SK-N-SH treated with all-trans-retinoic acid at 6 μM for 48 hours (cell line): ENCODE measurements around the gene SLC22A1.

Experiments used
- ATAC-seq: fragments of 200-7000 bp; cut with Tn5 transposase; 3 replicates; pipeline ENCODE4 v1.9.1; 2020; ENCODE audit warnings: mild to moderate bottlenecking, moderate library complexity
- ARNTL ChIP-seq: fragments of 450-650 bp; formaldehyde crosslinking; IDR thresholded peaks from 2 replicates; pipeline ENCODE4 v1.5.0; 2020; ENCODE audit warnings: low read depth, mild to moderate bottlenecking, moderate library complexity, borderline replicate concordance
- BACH2 ChIP-seq: fragments of 250-450 bp; sonication (Bioruptor Pico); IDR thresholded peaks from 2 replicates; pipeline ENCODE4 v1.9.0; 2021; ENCODE audit warnings: mild to moderate bottlenecking, borderline replicate concordance
- CREB5 ChIP-seq: fragments of 250-450 bp; sonication (Bioruptor Pico); IDR thresholded peaks from 2 replicates; pipeline ENCODE4 v1.5.1; 2020; ENCODE audit warnings: low read depth, mild to moderate bottlenecking, moderate library complexity
- CSDC2 ChIP-seq: fragments of 250-450 bp; sonication (Bioruptor Pico); IDR thresholded peaks from 2 replicates; pipeline ENCODE4 v1.5.0; 2020; ENCODE audit warnings: mild to moderate bottlenecking, moderate library complexity
- CSRNP3 ChIP-seq: fragments of 250-450 bp; sonication (Bioruptor Pico); IDR thresholded peaks from 2 replicates; pipeline ENCODE4 v1.5.1; 2021; ENCODE audit warnings: mild to moderate bottlenecking, moderate library complexity
- ESRRG ChIP-seq: fragments of 250-450 bp; sonication (Bioruptor Pico); IDR thresholded peaks from 2 replicates; pipeline ENCODE4 v1.6.1; 2021; ENCODE audit warnings: mild to moderate bottlenecking
- GLIS3 ChIP-seq: fragments of 250-450 bp; sonication (Bioruptor Pico); IDR thresholded peaks from 2 replicates; pipeline ENCODE4 v1.5.0; 2020; ENCODE audit warnings: mild to moderate bottlenecking, moderate library complexity
- ISL1 ChIP-seq: fragments of 250-450 bp; sonication (Bioruptor Pico); IDR thresholded peaks from 2 replicates; pipeline ENCODE4 v2.1.2; 2022; ENCODE audit warnings: mild to moderate bottlenecking, moderate library complexity
- OSR1 ChIP-seq: fragments of 250-450 bp; sonication (Bioruptor Pico); IDR thresholded peaks from 2 replicates; pipeline ENCODE4 v1.8.0; 2022; ENCODE audit warnings: moderate library complexity, mild to moderate bottlenecking, inconsistent platforms
- RARB ChIP-seq: fragments of 250-450 bp; sonication (Bioruptor Pico); IDR thresholded peaks from 2 replicates; pipeline ENCODE4 v1.8.0; 2021; ENCODE audit warnings: mild to moderate bottlenecking, moderate library complexity
- SNAI2 ChIP-seq: fragments of 250-450 bp; sonication (Bioruptor Pico); IDR thresholded peaks from 2 replicates; pipeline ENCODE4 v1.5.0; 2020; ENCODE audit warnings: mild to moderate bottlenecking, moderate library complexity
- TCF4 ChIP-seq: fragments of 250-450 bp; sonication (Bioruptor Pico); IDR thresholded peaks from 2 replicates; pipeline ENCODE4 v1.8.0; 2021; ENCODE audit warnings: mild to moderate bottlenecking, moderate library complexity, borderline replicate concordance
- TOX ChIP-seq: fragments of 250-450 bp; sonication (Bioruptor Pico); IDR thresholded peaks from 2 replicates; pipeline ENCODE4 v1.8.0; 2021; ENCODE audit warnings: mild to moderate bottlenecking, moderate library complexity, borderline replicate concordance
- TSHZ2 ChIP-seq: fragments of 250-450 bp; sonication (Bioruptor Pico); IDR thresholded peaks from 2 replicates; pipeline ENCODE4 v1.5.0; 2020; ENCODE audit warnings: mild to moderate bottlenecking, moderate library complexity
- ZFP3 ChIP-seq: fragments of 250-450 bp; sonication (Bioruptor Pico); IDR thresholded peaks from 2 replicates; pipeline ENCODE4 v1.5.0; 2020; ENCODE audit warnings: mild to moderate bottlenecking, moderate library complexity
- ZFP30 ChIP-seq: fragments of 450-650 bp; formaldehyde crosslinking; IDR thresholded peaks from 2 replicates; pipeline ENCODE4 v1.5.0; 2022; ENCODE audit warnings: mild to moderate bottlenecking, moderate library complexity
- ZNF565 ChIP-seq: fragments of 450-650 bp; formaldehyde crosslinking; conservative IDR thresholded peaks from 2 replicates; pipeline ENCODE4 v1.5.0; 2020; ENCODE audit warnings: low read depth, mild to moderate bottlenecking, moderate library complexity
- ZNF70 ChIP-seq: fragments of 450-650 bp; formaldehyde crosslinking; IDR thresholded peaks from 2 replicates; pipeline ENCODE4 v1.5.0; 2020; ENCODE audit warnings: mild to moderate bottlenecking, moderate library complexity
- ZNF8 ChIP-seq: fragments of 450-650 bp; formaldehyde crosslinking; IDR thresholded peaks from 2 replicates; pipeline ENCODE4 v1.5.0; 2020; ENCODE audit warnings: mild to moderate bottlenecking, moderate library complexity
- TF ChIP-seq, protein P1 (sequence below): fragments of 250-450 bp; sonication (Bioruptor Pico); IDR thresholded peaks from 2 replicates; pipeline ENCODE4 v1.8.0; 2021; ENCODE audit warnings: low read depth, mild to moderate bottlenecking, moderate library complexity, borderline replicate concordance

The SLC22A1 gene

GRCh38 chr6:160167604-160168399 is 46.2 kb downstream of the SLC22A1 start:
- TF ChIP-seq SNAI2 (CRISPR knock-in tag) (no peak), ZNF70 (CRISPR knock-in tag) (no peak), ZNF8 (CRISPR knock-in tag) (no peak)
- TF ChIP-seq, all 23 proteins: peak for 0
- ATAC-seq: no peak

- no peak for ATAC-seq
- TF ChIP-seq CSRNP3 (CRISPR knock-in tag) (no peak), SNAI2 (CRISPR knock-in tag) (no peak), TOX (CRISPR knock-in tag) (no peak), ISL1 (CRISPR knock-in tag) (no peak), ZNF8 (CRISPR knock-in tag) (no peak), RARB (CRISPR knock-in tag) (no peak), GLIS3 (CRISPR knock-in tag) (no peak), ZFP3 (no peak), TSHZ2 (CRISPR knock-in tag) (no peak), ZNF565 (CRISPR knock-in tag) (no peak)
- TF ChIP-seq, protein P1, sequence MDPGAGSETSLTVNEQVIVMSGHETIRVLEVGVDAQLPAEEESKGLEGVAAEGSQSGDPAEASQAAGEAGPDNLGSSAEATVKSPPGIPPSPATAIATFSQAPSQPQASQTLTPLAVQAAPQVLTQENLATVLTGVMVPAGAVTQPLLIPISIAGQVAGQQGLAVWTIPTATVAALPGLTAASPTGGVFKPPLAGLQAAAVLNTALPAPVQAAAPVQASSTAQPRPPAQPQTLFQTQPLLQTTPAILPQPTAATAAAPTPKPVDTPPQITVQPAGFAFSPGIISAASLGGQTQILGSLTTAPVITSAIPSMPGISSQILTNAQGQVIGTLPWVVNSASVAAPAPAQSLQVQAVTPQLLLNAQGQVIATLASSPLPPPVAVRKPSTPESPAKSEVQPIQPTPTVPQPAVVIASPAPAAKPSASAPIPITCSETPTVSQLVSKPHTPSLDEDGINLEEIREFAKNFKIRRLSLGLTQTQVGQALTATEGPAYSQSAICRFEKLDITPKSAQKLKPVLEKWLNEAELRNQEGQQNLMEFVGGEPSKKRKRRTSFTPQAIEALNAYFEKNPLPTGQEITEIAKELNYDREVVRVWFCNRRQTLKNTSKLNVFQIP (CRISPR knock-in tag): no peak
These were observed 48.5 kb downstream of the SLC22A1 start for GRCh38 chr6:160170018-160170680.

GRCh38 chr6:160172704-160173103 is 51.1 kb downstream of the SLC22A1 start:
- ATAC-seq: no peak
- TF ChIP-seq GLIS3 (CRISPR knock-in tag) (no peak), CREB5 (CRISPR knock-in tag) (no peak), TCF4 (no peak), OSR1 (no peak), CSDC2 (no peak), ARNTL (no peak), TOX (CRISPR knock-in tag) (no peak), ZFP30 (CRISPR knock-in tag) (no peak), ZNF70 (CRISPR knock-in tag) (no peak), RARB (CRISPR knock-in tag) (no peak), BACH2 (CRISPR knock-in tag) (no peak), SNAI2 (CRISPR knock-in tag) (no peak)
- TF ChIP-seq, all 23 proteins: peak for 0

- TF ChIP-seq ESRRG (CRISPR knock-in tag): no peak
- TF ChIP-seq ISL1 (CRISPR knock-in tag): no peak
- no peak for ATAC-seq
These were observed 52.4 kb downstream of the SLC22A1 start for GRCh38 chr6:160173806-160174527.
